WTC11 (cell line): ENCODE results near the gene SYNE3.

ENCODE experiments used
- CREM ChIP-seq: sonication (generic); formaldehyde crosslinking; IDR thresholded peaks from 2 replicates; pipeline ENCODE4 v1.8.1; 2022; ENCODE audit warnings: mild to moderate bottlenecking, missing genetic modification reagents, moderate library complexity
- CTCF ChIP-seq: fragments of 200-600 bp; IDR thresholded peaks from 2 replicates; pipeline ENCODE4 v1.8.0; 2022; ENCODE audit warnings: antibody characterized with exemption
- FOXK1 ChIP-seq: sonication (generic); formaldehyde crosslinking; IDR thresholded peaks from 2 replicates; pipeline ENCODE4 v1.8.0; 2022; ENCODE audit warnings: mild to moderate bottlenecking, moderate library complexity, missing genetic modification reagents
- FOXP4 ChIP-seq: sonication (generic); formaldehyde crosslinking; IDR thresholded peaks from 2 replicates; pipeline ENCODE4 v1.8.0; 2022; ENCODE audit warnings: mild to moderate bottlenecking, missing genetic modification reagents
- HMGXB4 ChIP-seq: sonication (generic); formaldehyde crosslinking; IDR thresholded peaks from 2 replicates; pipeline ENCODE4 v1.8.1; 2023; ENCODE audit warnings: mild to moderate bottlenecking, moderate library complexity, missing genetic modification reagents
- JUN ChIP-seq: sonication (generic); formaldehyde crosslinking; IDR thresholded peaks from 2 replicates; pipeline ENCODE4 v1.8.0; 2023; ENCODE audit warnings: mild to moderate bottlenecking, missing genetic modification reagents
- TCF7 ChIP-seq: sonication (generic); formaldehyde crosslinking; IDR thresholded peaks from 2 replicates; pipeline ENCODE4 v1.8.0; 2022; ENCODE audit warnings: mild to moderate bottlenecking, low read depth, missing genetic modification reagents, moderate library complexity
- TEAD4 ChIP-seq: sonication (generic); formaldehyde crosslinking; IDR thresholded peaks from 2 replicates; pipeline ENCODE4 v1.8.0; 2022; ENCODE audit warnings: mild to moderate bottlenecking, missing genetic modification reagents

DNA sequence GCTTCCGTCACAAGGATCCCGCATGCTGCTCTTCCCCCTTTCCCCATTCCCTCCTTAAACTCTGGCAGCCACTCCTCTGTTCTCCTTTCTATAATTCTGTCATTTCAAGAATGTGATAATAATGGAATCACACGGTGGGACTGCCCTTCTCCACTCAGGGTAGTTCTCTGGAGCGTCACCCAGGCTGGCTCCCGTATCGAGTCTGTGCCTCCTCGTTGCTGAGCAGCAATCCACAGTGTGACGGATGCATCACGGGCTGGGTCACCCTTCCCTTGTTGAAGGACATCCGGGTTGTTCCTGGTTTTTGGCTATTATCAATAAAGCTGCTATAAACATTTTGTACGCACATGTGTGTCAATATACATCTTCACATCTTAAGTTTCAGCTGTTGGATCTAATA is 5.7 kb upstream of the SYNE3 start:
- TF ChIP-seq FOXP4, result no peak
- TF ChIP-seq HMGXB4 (CRISPR knock-in tag), result no peak
- TF ChIP-seq FOXK1 (CRISPR knock-in tag), result no peak
- no peak for TF ChIP-seq JUN
- TF ChIP-seq CTCF, result no peak
- TF ChIP-seq CREM (CRISPR knock-in tag), result no peak
- TF ChIP-seq TCF7, result no peak
- no peak for TF ChIP-seq TEAD4 (CRISPR knock-in tag)
